ENCODE data around the gene LNX1.

LNX1 gene

DNA sequence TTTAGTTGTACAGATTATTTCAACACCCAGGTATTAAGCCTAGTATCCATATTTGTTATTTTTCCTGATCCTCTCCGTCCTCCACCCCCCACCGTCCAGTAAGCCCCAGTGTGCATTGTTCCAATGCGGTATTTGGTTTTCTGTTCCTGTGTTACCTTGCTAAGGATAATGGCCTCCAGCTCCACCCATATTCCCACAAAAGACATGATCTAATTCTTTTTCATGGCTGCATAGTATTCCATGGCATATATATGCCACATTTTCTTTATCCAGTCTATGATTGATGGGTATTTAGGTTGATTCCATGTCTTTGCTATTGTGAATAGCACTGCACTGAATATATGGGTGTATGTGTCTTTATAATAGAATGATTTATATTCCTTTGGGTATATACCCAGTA is 22.1 kb upstream of the LNX1 start:
- TF ChIP-seq POLR2A (IDR thresholded peaks at IDR 0.05; ENCODE audit: extremely low read depth, insufficient read length) (no peak), MYC (IDR thresholded peaks at IDR 0.05; ENCODE audit: low read depth, low read length) (no peak), CTCF (IDR thresholded peaks at IDR 0.05; ENCODE audit: low read depth, low read length) (no peak)
- TF ChIP-seq, protein P1, sequence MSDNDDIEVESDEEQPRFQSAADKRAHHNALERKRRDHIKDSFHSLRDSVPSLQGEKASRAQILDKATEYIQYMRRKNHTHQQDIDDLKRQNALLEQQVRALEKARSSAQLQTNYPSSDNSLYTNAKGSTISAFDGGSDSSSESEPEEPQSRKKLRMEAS (IDR thresholded peaks at IDR 0.05; ENCODE audit: low read depth, low read length) = no peak
- DNase-seq (ENCODE audit: low read depth) = no peak
- H3K4me3 ChIP-seq (ENCODE audit: low read depth, low read length) = no peak overlapping the region

DNA sequence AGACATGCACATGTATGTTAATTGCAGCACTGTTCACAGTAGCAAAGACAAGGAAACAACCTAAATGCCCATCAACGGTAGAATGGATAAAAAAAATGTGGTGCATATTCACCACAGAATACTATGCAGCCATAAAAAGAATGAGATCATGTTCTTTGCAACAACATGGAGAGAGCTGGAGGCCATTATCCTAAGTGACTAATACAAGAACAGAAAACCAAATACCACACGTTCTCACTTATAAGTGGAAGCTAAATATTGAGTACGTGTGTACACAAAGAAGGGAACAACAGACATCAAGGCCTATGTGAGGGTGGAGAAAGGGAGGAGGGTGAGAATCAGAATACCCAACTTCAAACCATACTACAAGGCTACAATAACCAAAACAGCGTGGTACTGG is 17.4 kb upstream of the LNX1 start:
- H3K4me3 ChIP-seq (ENCODE audit: low read depth, low read length) = no peak overlapping the region
- TF ChIP-seq MYC (IDR thresholded peaks at IDR 0.05; ENCODE audit: low read depth, low read length) (no peak), CTCF (IDR thresholded peaks at IDR 0.05; ENCODE audit: low read depth, low read length) (no peak), POLR2A (IDR thresholded peaks at IDR 0.05; ENCODE audit: extremely low read depth, insufficient read length) (no peak)
- TF ChIP-seq, protein P1 (IDR thresholded peaks at IDR 0.05; ENCODE audit: low read depth, low read length) = no peak
- no peak for DNase-seq (ENCODE audit: low read depth)

GRCh38 chr4:53608242-53608641 is 17.0 kb upstream of the LNX1 start:
- no peak for DNase-seq (ENCODE audit: low read depth)
- H3K4me3 ChIP-seq (ENCODE audit: low read depth, low read length) = no peak overlapping the region
- TF ChIP-seq MYC (IDR thresholded peaks at IDR 0.05; ENCODE audit: low read depth, low read length) (no peak), CTCF (IDR thresholded peaks at IDR 0.05; ENCODE audit: low read depth, low read length) (no peak), POLR2A (IDR thresholded peaks at IDR 0.05; ENCODE audit: extremely low read depth, insufficient read length) (no peak)
- TF ChIP-seq, protein P1 (IDR thresholded peaks at IDR 0.05; ENCODE audit: low read depth, low read length) = no peak

DNA sequence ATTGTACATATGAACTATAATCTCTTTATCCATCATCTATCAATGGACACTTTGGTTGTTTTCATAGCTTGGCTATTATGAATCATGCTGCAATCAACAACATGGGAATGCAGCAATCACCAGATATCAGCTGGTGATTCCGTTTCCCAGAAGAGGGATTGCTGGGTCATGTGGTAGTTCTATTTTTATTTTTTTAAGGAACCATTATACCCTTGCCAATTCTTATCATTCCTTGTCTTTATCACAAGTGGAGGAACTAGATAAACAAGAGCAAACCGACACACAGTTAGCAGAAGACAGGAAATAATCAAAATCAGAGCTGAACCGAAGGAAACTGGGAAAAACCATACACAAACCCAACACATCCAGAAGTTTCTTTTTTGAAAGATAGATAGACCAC is 14.5 kb upstream of the LNX1 start:
- no peak for TF ChIP-seq CTCF (IDR thresholded peaks at IDR 0.05; ENCODE audit: low read depth, low read length)
- no peak for TF ChIP-seq MYC (IDR thresholded peaks at IDR 0.05; ENCODE audit: low read depth, low read length)
- TF ChIP-seq, protein P1 (IDR thresholded peaks at IDR 0.05; ENCODE audit: low read depth, low read length) = no peak
- no peak for TF ChIP-seq POLR2A (IDR thresholded peaks at IDR 0.05; ENCODE audit: extremely low read depth, insufficient read length)
- DNase-seq (ENCODE audit: low read depth) = no peak
- H3K4me3 ChIP-seq (ENCODE audit: low read depth, low read length) = no peak overlapping the region

GRCh38 chr4:53602390-53602789 is 11.1 kb upstream of the LNX1 start:
- no peak for DNase-seq (ENCODE audit: low read depth)
- no peak overlapping the region for H3K4me3 ChIP-seq (ENCODE audit: low read depth, low read length)
- TF ChIP-seq MYC (IDR thresholded peaks at IDR 0.05; ENCODE audit: low read depth, low read length) (no peak), CTCF (IDR thresholded peaks at IDR 0.05; ENCODE audit: low read depth, low read length) (no peak), POLR2A (IDR thresholded peaks at IDR 0.05; ENCODE audit: extremely low read depth, insufficient read length) (no peak)
- TF ChIP-seq, protein P1 (IDR thresholded peaks at IDR 0.05; ENCODE audit: low read depth, low read length) = no peak

Measured in NB4 (cell line).